RWPE2 (cell line): ENCODE measurements around the gene CDC37L1.

Source experiments
- ATAC-seq: fragments of 200-7000 bp; cut with Tn5 transposase; 3 replicates; pipeline ENCODE4 v1.9.1; 2021; ENCODE audit warnings: low read depth
- DNase-seq: peaks from one replicate; pipeline ENCODE4 v3.0.0-alpha.2; 2020; ENCODE audit warnings: low spot score
- H3K27ac ChIP-seq: fragments of 450-650 bp; 2 replicates; pipeline ENCODE4 v1.5.1; 2017; ENCODE audit warnings: mild to moderate bottlenecking; ENCODE audit not compliant: poor library complexity, severe bottlenecking
- H3K27me3 ChIP-seq: fragments of 250-450 bp; sonication (Bioruptor Pico); 2 replicates; pipeline ENCODE4 v1.5.1; 2021; ENCODE audit warnings: mild to moderate bottlenecking, moderate library complexity; ENCODE audit not compliant: insufficient read depth, poor library complexity, severe bottlenecking
- H3K36me3 ChIP-seq: fragments of 250-450 bp; sonication (Bioruptor Pico); 2 replicates; pipeline ENCODE4 v1.5.1; 2020; ENCODE audit warnings: low read depth, mild to moderate bottlenecking, moderate library complexity
- H3K4me1 ChIP-seq: fragments of 250-450 bp; sonication (Bioruptor Pico); 2 replicates; pipeline ENCODE4 v1.5.1; 2021; ENCODE audit warnings: mild to moderate bottlenecking, moderate library complexity; ENCODE audit not compliant: insufficient read depth, poor library complexity, severe bottlenecking
- H3K4me3 ChIP-seq: fragments of 250-450 bp; sonication (Bioruptor Pico); 2 replicates; pipeline ENCODE4 v1.5.1; 2021; ENCODE audit warnings: mild to moderate bottlenecking, moderate library complexity; ENCODE audit not compliant: severe bottlenecking
- H3K9me3 ChIP-seq: fragments of 250-450 bp; sonication (Bioruptor Pico); 2 replicates; pipeline ENCODE4 v1.5.1; 2021; ENCODE audit warnings: mild to moderate bottlenecking, moderate library complexity; ENCODE audit not compliant: severe bottlenecking
- CTCF ChIP-seq: fragments of 450-650 bp; IDR thresholded peaks from one replicate; pipeline ENCODE4 v1.5.1; 2017; ENCODE audit warnings: mild to moderate bottlenecking, moderate library complexity; ENCODE audit not compliant: poor library complexity, severe bottlenecking

Gene CDC37L1

GRCh38 chr9:4704129-4704528 lies 24.8 kb downstream of the CDC37L1 start:
- H3K27ac ChIP-seq: no peak overlapping the region
- peaks cover 90% of the 10 kb centered on the region for H3K36me3 ChIP-seq
- TF ChIP-seq CTCF: no peak
- no peak for DNase-seq
- no peaks in the 10 kb centered on the region for H3K27me3 ChIP-seq
- no peaks in the 10 kb centered on the region for H3K9me3 ChIP-seq
- no peaks in the 10 kb centered on the region for H3K4me1 ChIP-seq
- peak; percentile 70; the same call in 2 of the 3 replicates for ATAC-seq
- no peak overlapping the region for H3K4me3 ChIP-seq

DNA sequence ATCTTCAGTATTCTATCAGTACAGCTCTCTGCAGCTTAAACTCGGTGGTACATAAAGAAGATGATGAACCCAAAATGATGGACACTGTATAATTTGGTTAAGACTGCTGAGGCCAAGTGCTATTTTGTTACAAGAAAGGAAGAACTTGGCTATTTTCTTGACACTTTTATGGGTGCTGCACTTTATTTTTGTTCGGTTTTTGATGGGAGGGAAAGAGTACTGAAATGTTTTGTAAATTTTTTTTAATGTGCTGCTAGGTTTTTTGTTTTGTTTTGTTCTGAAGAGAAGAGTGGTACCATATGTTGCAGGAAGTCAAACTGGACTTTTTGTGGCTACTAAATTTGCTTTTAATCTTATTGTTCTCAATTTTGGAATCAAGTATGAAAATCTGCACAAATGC lies 26.7 kb downstream of the CDC37L1 start:
- no peak for TF ChIP-seq CTCF
- H3K9me3 ChIP-seq: no peaks in the 10 kb centered on the region
- H3K27me3 ChIP-seq: no peaks in the 10 kb centered on the region
- H3K27ac ChIP-seq: no peak overlapping the region
- peaks cover 76% of the 10 kb centered on the region for H3K36me3 ChIP-seq
- DNase-seq (no peak), ATAC-seq (no peak)
- H3K4me1 ChIP-seq: no peaks in the 10 kb centered on the region
- no peak overlapping the region for H3K4me3 ChIP-seq

DNA sequence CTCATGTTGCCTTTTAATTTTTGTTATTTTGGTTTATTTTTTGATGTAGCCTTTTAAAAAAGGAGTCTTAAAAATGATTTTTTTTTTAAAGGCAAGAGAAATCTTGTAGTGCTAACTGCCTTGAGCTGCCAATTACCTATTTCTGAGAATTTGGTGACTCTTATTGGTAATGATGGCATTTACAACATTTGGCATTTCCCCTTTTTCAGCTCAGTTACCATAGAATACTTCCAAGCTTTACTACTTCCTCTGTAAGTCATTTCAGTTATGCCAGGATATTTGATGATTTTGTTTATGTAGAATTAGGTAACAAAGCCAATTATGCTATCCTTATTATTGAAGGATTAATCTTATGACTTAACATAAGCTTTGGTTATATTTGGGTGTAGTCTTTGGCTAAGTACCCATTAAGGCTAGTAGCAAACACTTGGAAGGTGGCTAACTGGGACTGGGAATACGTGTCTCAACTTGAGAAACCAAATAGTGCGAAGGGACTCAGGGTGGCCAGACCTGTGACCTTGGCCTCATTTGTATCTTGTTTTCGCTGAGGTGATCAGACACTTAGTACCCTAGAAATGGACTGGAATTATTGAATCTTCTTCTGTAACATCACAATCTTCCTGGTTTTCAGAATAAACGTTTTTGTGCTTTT lies 27.7 kb downstream of the CDC37L1 start:
- no peaks in the 10 kb centered on the region for H3K9me3 ChIP-seq
- no peak for TF ChIP-seq CTCF
- no peaks in the 10 kb centered on the region for H3K27me3 ChIP-seq
- no peak overlapping the region for H3K27ac ChIP-seq
- H3K4me1 ChIP-seq: no peaks in the 10 kb centered on the region
- H3K4me3 ChIP-seq: no peak overlapping the region
- DNase-seq (no peak), ATAC-seq (no peak)
- H3K36me3 ChIP-seq: peaks cover 72% of the 10 kb centered on the region

DNA sequence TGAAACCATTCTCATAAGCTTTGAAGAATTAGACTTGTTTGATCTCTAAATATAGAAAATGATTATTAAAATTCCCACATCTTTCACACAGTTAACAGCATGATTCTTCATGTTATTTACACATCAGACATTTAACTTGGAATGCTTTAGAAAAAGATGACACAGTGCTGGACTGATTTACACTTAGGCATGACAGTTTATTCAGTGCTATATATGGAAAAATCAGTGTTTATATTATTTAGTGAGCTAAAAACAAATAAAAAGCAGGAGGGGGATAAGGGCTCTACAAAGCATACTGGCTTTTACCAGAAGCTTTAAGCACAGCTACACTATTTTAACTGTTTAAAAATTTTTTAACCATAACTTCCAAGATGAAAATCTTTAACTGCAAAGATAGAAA lies 30.0 kb downstream of the CDC37L1 start:
- ATAC-seq: no peak
- H3K36me3 ChIP-seq: peaks cover 64% of the 10 kb centered on the region

More for the DNA sequence above, 30.0 kb downstream of the CDC37L1 start:
- Histone ChIP-seq H3K27ac (no peak overlapping the region), H3K4me1 (no peaks in the 10 kb centered on the region), H3K4me3 (no peak overlapping the region), H3K9me3 (no peaks in the 10 kb centered on the region), H3K27me3 (no peaks in the 10 kb centered on the region)
- no peak for TF ChIP-seq CTCF
- no peak for DNase-seq
